ENCODE measurements around the gene SEMA3F.

SEMA3F gene

DNA sequence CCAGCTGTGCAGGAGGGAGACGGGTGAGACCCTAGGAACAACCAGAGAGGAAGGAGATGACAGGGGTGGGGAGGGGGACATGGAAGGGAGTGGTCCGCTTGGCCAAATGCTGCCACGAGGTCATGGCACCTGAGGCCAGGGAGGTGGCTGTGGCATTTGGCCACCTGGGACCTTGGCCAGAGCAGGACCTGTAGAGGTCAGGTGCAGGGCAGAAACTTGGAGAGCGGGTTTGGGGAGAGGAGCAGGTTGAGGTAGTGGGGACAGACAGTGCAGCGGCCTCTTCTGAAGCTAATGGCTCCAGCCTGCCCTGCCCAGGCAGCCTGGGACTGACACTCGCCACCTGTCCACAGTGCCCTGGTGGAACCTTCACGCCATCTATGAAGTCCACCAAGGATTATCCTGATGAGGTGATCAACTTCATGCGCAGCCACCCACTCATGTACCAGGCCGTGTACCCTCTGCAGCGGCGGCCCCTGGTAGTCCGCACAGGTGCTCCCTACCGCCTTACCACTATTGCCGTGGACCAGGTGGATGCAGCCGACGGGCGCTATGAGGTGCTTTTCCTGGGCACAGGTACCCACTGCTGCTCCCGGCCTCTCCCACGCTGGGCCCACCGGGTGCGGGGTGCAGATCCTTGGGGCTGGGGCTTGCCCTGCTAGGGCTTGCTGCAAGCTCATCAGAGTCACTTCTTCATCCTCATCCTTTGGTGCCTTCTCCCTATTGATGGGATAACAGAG lies 29.3 kb downstream of the SEMA3F start:
- no peaks in the 10 kb centered on the region for H3K4me1 ChIP-seq (ENCODE audit: insufficient read depth, low read length)

DNA sequence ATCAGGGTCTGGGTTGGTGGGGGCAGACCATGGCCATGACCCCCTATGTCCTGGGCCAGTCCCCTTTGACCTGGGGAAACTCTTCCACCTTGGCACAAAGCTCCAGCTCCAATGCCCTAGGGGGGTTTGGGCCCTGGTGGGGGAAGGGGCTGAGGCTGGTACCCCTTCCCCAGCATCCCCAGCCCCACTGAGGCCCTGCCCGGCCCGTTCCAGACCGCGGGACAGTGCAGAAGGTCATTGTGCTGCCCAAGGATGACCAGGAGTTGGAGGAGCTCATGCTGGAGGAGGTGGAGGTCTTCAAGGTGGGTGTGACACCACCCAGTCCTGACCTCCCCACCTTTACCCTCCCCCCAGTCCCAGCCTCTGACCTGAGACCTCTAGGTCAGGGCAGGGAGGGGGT lies 30.1 kb downstream of the SEMA3F start:
- Histone ChIP-seq H3K4me3 (ENCODE audit: low read depth in 1 of 2, low read length in 2 of 2) (no peak overlapping the region), H2AFZ (ENCODE audit: low read depth, low read length) (no peak overlapping the region), H3K27ac (ENCODE audit: low read length) (no peak overlapping the region), H4K20me1 (ENCODE audit: insufficient read depth, low read length) (no peaks in the 10 kb centered on the region; the same call in 1 of the 2 replicates), H3K4me2 (ENCODE audit: insufficient read depth, low read length) (no peak overlapping the region), H3K9ac (ENCODE audit: low read depth, low read length) (no peak overlapping the region), H3K27me3 (ENCODE audit: insufficient read depth, low read length, poor library complexity) (no peaks in the 10 kb centered on the region), H3K79me2 (ENCODE audit: insufficient read depth, low read length) (no peaks in the 10 kb centered on the region), H3K36me3 (ENCODE audit: insufficient read depth, low read length) (no peaks in the 10 kb centered on the region), H3K4me1 (ENCODE audit: insufficient read depth, low read length) (no peaks in the 10 kb centered on the region), H3K9me3 (ENCODE audit: insufficient read depth, low read length, severe bottlenecking) (no peaks in the 10 kb centered on the region)
- ATAC-seq (ENCODE audit: insufficient read depth, low read depth) (no peak), DNase-seq (no peak)
- TF ChIP-seq, protein P1, sequence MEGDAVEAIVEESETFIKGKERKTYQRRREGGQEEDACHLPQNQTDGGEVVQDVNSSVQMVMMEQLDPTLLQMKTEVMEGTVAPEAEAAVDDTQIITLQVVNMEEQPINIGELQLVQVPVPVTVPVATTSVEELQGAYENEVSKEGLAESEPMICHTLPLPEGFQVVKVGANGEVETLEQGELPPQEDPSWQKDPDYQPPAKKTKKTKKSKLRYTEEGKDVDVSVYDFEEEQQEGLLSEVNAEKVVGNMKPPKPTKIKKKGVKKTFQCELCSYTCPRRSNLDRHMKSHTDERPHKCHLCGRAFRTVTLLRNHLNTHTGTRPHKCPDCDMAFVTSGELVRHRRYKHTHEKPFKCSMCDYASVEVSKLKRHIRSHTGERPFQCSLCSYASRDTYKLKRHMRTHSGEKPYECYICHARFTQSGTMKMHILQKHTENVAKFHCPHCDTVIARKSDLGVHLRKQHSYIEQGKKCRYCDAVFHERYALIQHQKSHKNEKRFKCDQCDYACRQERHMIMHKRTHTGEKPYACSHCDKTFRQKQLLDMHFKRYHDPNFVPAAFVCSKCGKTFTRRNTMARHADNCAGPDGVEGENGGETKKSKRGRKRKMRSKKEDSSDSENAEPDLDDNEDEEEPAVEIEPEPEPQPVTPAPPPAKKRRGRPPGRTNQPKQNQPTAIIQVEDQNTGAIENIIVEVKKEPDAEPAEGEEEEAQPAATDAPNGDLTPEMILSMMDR (IDR thresholded peaks at IDR 0.05; ENCODE audit: borderline replicate concordance, extremely low read depth, low read length, poor library complexity, severe bottlenecking): no peak
- TF ChIP-seq EZH2 (IDR thresholded peaks at IDR 0.05; ENCODE audit: borderline replicate concordance, low read depth, low read length, severe bottlenecking): no peak

More for the DNA sequence above, 29.3 kb downstream of the SEMA3F start:
- DNase-seq: no peak
- Histone ChIP-seq H3K4me2 (ENCODE audit: insufficient read depth, low read length) (no peak overlapping the region), H3K79me2 (ENCODE audit: insufficient read depth, low read length) (no peaks in the 10 kb centered on the region), H3K9ac (ENCODE audit: low read depth, low read length) (no peak overlapping the region), H3K27me3 (ENCODE audit: insufficient read depth, low read length, poor library complexity) (no peaks in the 10 kb centered on the region), H4K20me1 (ENCODE audit: insufficient read depth, low read length) (no peaks in the 10 kb centered on the region; the same call in 1 of the 2 replicates), H3K4me3 (ENCODE audit: low read depth in 1 of 2, low read length in 2 of 2) (no peak overlapping the region), H2AFZ (ENCODE audit: low read depth, low read length) (no peak overlapping the region), H3K27ac (ENCODE audit: low read length) (no peak overlapping the region), H3K36me3 (ENCODE audit: insufficient read depth, low read length) (no peaks in the 10 kb centered on the region), H3K9me3 (ENCODE audit: insufficient read depth, low read length, severe bottlenecking) (no peaks in the 10 kb centered on the region)
- TF ChIP-seq, protein P1 (IDR thresholded peaks at IDR 0.05; ENCODE audit: borderline replicate concordance, extremely low read depth, low read length, poor library complexity, severe bottlenecking): no peak
- TF ChIP-seq EZH2 (IDR thresholded peaks at IDR 0.05; ENCODE audit: borderline replicate concordance, low read depth, low read length, severe bottlenecking): no peak
- no peak for ATAC-seq (ENCODE audit: insufficient read depth, low read depth)

DNA sequence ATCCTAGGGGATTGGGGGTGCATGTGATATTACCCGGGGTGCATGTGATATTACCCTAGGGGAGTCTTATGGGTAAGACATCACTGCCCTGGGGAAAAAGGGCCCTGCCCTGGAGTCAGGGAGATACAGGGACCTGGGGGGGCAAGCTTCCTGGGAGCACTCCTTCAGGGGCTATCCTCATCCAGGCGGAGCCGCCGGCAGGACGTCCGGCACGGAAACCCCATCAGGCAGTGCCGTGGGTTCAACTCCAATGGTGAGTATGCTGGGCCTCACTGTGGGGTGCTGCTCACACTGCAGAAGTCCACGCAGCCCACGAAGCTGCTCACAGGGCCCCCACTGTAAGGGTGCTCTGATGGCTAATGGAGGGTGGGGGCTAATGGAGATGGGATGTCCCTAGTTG lies 31.0 kb downstream of the SEMA3F start:
- no peak for TF ChIP-seq EZH2 (IDR thresholded peaks at IDR 0.05; ENCODE audit: borderline replicate concordance, low read depth, low read length, severe bottlenecking)
- TF ChIP-seq, protein P1 (IDR thresholded peaks at IDR 0.05; ENCODE audit: borderline replicate concordance, extremely low read depth, low read length, poor library complexity, severe bottlenecking): no peak
- no peak overlapping the region for H3K4me3 ChIP-seq (ENCODE audit: low read depth in 1 of 2, low read length in 2 of 2)
- H4K20me1 ChIP-seq (ENCODE audit: insufficient read depth, low read length): peaks cover under 1% of the 10 kb centered on the region; the same call in 1 of the 2 replicates
- H3K4me2 ChIP-seq (ENCODE audit: insufficient read depth, low read length): no peak overlapping the region
- no peak overlapping the region for H3K9ac ChIP-seq (ENCODE audit: low read depth, low read length)
- no peaks in the 10 kb centered on the region for H3K79me2 ChIP-seq (ENCODE audit: insufficient read depth, low read length)
- no peaks in the 10 kb centered on the region for H3K27me3 ChIP-seq (ENCODE audit: insufficient read depth, low read length, poor library complexity)
- H3K9me3 ChIP-seq (ENCODE audit: insufficient read depth, low read length, severe bottlenecking): no peaks in the 10 kb centered on the region
- ATAC-seq (ENCODE audit: insufficient read depth, low read depth): no peak
- no peak for DNase-seq
- no peak overlapping the region for H3K27ac ChIP-seq (ENCODE audit: low read length)
- no peaks in the 10 kb centered on the region for H3K4me1 ChIP-seq (ENCODE audit: insufficient read depth, low read length)
- no peak overlapping the region for H2AFZ ChIP-seq (ENCODE audit: low read depth, low read length)
- H3K36me3 ChIP-seq (ENCODE audit: insufficient read depth, low read length): no peaks in the 10 kb centered on the region

All from DND-41 (cell line).